Activated CD4-positive, alpha-beta T cell treated with anti-CD3 and anti-CD28 coated beads for 24 hours (primary cell): ENCODE results near the gene PIR.

Experiments used
- DNase-seq, 2 donors: peaks; one replicate each; pipeline ENCODE4 v3.0.0-alpha.2; 2020; ENCODE audit warnings: low read depth in 2 of 2

PIR gene

DNA sequence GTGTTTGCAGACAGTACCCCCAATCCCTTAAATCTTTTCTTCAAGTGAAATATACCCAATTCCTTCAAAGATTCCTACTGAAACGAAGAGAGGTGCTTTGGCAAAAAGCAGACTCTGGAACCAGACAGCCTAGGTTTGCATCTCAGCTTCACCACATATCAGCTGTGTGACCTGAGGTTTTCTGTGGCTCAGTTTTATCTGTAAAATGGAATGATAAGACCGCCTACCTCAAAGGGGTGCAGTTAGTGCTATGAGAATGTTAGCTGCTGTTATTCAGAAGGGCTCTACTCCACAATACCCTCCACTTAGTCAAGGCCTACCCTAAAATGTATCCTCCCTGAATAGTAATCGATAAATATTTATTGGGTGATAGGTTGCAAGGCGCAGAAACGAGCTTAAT lies 664 bp downstream of the PIR start:
- DNase-seq = no peak

DNA sequence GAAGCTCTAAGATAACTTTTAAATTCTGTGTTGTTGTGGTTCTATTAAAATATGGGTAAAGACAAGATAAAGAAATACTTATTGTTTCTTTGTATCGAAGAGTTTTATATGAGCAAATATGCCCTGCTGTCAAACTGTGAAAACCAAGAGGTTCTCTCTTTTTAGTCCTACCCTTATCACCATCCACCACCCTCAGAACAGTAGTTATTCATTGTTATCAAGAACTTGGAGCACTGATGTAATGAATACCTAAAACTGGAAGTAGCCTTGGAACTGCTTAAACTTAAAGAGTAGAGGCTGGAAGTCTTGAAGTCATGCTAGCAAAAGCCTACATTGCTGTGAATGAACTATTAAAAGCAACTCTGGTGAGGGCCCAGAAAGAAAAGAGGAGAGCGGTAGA lies 9.2 kb downstream of the PIR start:
- DNase-seq = no peak

DNA sequence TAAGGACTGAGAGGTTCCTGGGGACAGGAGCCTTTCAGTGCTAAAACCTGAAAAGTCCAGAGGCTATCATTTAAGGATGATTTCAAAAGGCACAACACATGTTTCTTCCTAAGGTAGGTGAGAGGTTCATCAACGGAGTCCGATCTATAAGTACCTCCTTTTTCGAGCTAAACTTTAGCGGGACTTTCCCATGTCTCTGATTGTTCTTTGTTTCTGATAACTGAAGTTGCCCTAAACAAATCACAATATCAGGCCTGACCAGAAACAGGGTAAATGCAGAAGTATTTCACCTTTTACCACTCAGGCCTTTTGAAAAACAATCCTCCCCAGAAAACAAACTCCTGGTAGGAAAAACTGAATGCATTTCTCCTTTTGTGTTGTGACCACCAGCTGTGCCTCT lies 17.6 kb downstream of the PIR start:
- DNase-seq = no peak

DNA sequence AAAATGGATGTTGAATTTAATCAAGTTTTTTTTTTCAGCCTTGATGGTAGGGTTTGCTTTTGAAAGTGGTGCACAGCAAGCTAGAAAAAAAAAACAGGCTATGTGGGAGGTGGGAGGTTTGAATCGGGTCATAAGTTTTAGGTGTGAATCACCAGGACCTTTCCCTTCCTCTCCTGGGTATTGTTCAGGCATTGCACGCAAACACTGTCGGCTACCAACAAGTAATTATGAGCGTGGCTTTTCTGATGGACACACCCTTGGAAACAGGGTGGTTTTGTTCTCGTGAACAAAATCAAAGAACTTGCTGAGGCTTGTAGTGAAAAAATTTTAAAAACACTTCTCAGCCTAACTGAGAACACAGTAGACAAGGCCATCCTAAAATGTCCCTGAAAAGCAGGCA lies 18.1 kb downstream of the PIR start:
- no peak for DNase-seq

DNA sequence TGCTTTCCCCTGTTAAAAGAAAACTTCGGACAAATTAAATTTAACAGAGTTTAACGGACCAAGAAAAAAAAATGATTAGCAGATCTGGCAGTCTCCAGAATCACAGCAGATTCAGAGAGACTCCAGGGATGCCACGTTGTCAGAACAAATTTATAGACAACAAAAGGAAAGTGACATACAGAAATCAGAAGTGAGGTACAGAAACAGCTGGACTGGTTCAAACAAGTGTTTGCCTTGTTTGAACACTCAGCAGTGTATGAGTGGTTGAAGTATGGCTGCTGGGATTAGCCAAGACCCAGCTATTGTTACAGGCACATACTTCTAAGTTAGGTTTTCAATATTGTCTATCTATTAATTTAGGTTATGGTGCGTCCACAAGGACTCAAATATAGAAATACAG lies 19.1 kb downstream of the PIR start:
- no peak for DNase-seq

DNA sequence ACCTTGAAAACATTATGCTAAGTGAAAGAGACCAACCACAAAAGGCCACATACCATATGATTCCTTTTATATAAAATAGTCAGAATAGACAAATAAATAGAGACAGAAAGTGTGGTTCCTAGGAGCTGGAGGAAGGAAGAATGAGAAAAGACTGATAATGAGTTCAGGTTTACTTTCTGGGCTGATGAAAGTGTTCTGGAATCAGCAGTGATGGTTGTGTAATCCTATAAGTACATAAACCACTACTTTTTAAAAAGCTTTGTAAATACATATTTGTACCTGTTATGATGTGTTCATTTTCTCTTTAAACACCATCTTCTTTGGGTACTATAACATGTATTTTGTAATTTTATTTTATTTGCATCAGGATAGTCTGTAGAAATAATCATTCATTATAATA lies 20.6 kb downstream of the PIR start:
- no peak for DNase-seq

DNA sequence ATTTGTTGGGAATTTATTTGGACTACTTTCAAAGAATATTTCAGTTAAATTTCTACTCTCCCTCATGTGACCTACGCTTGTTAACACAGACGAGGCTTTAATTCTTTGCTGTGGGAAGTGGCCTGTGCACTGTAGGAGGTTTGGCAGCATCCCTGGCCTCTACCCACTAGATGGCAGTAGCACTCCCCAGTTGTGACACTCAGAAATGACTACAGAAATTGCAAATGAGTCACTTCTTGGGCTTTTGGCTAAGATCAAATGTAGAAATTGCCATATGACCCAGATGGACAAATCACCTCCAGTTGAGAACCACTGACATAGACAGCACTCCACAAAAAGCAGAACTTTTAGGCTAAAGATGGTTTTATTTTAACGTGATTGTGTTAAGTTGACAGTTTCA lies 22.1 kb downstream of the PIR start:
- peak; percentile 34 to 36 for DNase-seq

DNA sequence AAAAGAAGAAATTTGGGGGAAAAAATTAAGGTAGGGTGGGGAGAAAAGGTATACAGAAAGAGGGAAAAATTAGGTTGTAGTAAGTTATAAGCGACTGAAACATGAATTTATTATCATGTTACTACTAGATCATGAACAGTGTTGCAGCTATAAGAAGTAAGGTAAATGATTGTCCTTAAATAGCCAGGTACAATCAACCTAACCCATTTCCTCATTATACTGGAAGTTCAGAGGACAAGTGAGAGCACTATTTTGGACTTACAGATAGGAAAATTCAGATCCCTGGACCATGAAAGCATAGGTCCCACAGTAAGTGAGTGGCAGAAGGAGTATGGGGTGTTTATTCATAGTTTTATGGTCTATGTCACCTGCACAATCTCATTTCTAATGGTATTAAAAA lies 23.5 kb downstream of the PIR start:
- no peak for DNase-seq

DNA sequence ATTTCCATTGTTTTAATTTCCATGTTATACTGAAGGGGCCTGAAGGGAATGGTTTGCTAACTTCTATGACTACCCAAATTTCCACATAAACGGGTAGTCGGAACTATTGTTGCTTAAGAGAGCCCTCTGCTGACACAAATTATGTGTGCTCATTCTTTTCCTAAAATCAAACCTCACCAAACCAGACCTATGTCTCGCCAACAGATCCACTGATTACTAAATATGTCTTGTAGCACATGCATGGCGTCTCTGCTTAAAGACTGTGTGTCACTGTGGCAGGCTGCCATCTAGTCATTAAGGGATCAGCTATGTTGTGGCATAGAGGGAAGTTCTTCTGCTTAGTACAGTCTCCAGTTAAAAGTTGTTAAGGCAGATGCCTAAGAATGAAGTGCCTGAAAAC lies 25.1 kb downstream of the PIR start:
- DNase-seq = no peak

DNA sequence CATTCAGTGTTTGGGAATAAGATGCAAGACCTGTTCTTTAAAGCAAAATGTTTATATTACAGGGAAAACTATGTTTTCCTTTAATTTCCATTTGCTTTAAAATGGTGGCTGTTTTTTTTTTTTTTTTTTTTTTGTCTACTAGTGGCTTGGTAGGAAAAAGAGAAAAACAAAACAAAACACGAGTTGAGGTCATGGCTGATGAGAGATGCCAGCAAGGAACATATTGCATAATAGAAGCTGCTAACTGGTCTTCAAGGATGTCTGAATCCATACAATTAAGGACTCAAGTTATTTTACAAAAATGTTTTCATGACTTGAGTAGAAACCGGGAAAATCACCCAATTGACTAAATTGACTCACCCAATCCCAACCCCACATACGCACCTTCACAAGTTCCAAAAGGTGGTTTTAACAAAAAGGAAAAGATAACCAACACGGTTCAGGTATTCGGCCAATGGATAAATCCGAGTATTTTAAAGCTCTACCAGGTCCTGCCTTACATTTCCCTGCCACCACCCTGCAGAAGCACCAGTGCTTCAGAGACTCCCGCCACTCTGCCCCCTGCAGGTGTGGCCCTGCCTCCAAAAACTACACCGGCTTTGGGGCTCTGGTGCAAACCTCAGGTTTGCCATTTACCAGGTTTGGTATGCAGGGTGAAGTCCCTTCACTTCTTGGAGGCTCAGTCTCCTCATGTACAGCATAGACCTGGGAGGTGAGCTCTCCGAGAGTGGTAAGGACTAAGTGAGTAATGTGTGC lies 27.1 kb downstream of the PIR start:
- peak in 1 of 2 donors; percentile 0 for DNase-seq

DNA sequence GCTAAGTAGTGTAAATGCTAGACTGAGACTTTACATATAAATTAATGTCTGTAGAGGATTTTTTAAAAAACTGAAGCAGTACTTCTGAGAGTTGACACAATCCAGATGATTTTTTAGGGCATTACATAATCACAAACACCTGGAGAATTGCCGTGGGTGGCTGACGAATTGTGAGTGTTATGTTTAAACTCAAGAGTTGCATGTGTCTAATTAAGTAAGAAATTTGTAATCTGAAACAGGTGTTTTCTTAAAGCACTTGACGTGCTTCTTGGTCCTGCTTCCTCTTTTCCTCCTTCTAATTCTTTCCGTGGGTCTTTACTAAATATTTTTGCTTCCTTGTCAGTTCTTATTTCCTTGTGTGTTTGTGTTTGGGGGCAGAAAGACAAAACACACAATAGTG lies 27.8 kb downstream of the PIR start:
- no peak for DNase-seq

DNA sequence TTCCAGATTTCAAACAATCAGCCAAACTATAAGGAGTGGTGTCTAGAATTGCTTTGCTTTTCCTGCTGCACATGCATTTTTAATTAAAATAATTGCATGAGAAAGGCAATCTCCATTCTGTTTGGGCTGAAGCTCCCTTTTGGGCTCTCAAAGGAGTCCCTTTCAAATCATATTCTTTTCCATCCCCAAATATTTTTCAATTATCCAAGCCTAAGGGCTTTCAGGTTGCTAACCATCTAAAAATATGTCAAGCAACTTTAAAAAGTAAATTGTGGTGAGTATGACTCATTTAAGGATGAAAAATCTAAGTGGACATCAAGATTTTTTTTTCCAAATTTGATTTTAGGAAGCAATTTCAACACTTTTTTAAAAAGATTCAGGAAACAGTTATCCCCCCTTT lies 28.4 kb downstream of the PIR start:
- no peak for DNase-seq

DNA sequence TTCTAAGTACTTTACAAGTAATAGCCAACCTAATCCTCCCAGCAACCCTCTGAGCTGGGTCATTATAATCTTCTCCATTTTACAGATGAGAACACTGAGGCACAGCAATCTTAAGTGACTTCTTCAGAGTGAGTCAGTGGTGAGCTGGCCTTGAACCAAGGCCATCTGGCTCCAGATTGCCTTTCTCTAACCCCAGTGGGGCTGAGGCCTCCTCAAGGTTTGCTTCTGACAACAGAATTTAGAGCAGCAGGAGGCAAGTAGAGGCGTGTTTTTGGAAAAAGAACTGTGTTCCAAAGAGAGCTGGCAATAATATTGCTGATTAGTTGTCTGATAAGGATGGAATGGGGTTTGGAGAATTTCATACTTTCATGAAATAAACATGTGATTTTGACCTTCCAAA lies 41.2 kb downstream of the PIR start:
- no peak for DNase-seq

DNA sequence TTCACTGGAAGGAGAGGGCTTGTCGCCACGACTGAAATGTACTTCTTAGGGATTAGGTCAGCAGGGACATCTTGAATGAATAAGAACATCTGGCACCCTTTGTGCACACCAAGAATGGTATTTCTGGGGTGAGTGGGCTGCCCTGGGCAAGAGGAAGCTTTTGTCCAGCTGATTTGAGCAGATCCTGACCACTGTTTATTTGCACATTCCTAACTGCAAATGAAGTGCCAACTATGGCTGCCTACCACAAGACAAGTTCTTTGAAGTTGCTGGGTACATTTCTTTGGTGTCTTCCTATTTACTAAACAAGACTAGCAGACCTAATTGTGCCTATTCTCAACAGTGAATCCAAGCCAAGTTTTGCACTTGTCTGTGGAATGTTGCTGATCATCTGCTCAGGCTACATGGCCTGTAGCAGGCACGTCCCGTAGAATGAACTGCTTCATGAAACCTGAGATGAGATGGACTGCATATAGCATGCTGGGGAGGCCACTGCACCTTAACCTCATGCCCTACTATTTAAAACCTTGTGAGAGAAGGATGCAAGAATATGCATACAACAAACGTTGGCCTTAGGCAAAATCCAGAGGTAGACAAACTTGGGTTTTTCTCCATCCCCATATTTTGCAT lies 45.0 kb downstream of the PIR start:
- no peak for DNase-seq

DNA sequence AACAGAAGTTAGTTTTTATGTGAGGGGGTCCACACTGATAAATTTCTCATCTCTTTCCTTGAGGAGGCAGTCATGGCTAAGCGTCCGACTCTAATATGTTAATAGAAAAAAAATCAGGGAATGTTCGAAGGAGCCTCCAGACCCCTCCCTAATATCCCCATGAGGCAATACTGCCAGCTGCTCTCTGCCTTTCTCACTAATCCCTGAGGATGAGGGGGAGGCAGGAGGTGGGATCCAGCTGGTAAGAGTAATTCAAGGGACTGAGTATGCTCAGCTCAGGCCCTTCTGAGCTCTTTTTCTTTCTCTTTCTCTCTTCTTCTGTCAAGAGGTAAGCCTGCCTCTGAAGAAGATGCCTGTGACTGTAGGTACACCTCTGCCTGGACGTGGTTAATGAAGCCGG lies 51.7 kb downstream of the PIR start:
- DNase-seq = no peak

DNA sequence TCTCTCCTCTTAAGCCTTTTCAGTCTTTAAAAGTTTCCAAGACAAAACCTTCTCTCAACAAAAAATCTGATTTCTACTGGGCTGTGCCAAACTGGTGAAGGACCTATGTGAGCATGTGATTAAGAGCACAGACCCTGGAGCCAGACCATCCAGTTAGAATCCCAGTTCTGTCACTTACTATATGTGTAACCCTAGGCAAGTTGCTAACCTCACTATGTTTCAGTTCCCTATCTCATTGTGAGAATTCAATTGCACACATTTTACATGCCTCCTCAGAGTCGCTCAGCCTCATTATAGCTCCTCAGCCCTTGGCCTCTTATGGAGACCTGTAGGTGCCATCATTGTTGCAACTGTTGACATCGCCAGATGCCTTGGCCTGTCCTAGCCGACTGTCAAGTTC lies 54.8 kb downstream of the PIR start:
- no peak for DNase-seq

DNA sequence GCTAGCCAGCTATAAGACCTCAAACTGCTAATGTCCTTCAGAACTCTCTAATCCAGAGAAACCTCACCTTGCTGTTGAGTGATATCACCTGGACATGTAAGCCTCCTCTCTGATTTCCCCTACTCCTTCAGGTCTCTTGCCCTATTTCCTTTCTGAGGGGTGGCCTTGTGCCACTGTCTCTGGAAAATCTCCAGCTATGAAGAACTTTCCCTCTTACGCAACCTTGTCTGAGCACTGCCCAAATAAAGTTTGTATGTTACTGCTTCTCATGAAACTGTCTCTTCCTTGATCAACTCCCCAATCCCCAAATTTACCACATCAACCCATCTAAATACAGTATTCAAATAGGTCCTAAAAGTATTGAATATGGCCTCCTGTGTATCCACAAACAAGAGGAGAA lies 55.4 kb downstream of the PIR start:
- DNase-seq = no peak

DNA sequence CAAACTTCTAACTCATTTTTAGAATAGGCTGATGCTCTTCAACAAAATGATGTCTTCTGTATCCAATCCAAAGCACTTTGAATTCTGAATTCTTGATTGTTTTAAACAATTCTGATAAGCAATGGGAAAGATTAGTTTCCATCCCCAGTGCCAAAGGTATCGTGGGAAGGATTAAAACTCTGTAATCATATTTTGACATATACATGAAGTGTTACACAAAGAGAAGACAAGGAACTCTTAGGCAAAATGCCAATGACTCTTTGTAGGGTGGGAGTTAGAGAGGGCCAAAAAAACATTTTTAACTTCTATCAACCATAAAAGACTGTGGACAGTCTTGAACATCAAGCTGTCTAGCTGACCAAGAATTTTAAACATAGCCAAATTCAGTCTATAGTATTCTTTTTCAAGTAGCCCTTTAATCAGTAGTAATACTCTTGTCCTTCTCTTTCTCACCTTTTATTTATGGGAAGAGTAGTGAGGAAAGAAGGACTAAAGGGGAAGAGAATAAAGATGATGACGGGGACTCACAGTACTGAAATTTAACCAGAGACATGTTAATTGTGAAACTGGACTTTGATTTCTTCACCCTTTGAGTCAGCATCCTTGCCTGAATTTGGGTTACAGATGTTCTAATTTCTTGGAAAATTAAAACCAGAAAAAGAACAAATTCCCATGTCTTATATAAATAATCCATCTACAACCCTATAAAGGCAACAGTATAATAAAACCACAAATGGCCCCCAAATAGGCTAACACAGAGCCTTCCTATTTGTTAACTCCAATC lies 57.1 kb downstream of the PIR start:
- no peak for DNase-seq

DNA sequence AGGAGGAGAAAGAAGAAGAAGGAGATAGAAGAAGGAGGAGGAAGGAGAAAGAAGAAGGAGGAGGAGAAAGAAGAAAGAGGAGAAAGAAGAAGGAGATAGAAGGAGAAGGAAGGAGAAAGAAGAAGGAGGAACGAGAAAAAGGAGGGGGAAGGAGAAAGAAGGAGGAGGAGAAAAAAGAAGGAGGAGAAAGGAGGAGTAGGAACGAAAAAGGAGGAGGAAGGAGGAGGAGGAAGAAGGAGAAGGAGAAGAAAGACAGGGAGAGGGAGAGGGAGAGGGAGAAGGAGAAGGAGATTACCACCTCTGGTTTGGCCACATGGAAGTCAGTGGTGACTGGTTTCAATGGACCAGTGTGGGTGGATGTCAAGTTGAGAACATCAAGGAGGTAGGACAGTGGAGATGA lies 58.9 kb downstream of the PIR start:
- DNase-seq = no peak

DNA sequence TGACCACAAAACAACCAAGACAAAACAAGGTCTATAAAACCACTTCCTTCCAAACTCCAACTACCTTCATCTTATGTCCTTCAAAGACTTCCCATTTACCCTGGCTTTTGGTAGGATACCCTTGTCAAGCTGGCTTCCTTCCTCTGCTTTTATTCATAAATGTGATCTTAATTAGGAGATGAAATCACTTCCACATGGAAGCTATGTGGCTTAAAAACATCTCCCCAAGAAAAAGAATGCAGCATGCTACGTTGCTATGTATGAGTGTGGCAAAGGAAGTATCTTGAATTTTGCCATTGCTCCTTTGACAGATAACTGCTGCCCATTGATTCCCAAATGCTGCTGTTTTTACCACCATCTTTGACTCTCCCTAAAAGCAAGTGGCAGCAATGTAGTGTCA lies 62.5 kb downstream of the PIR start:
- no peak for DNase-seq

DNA sequence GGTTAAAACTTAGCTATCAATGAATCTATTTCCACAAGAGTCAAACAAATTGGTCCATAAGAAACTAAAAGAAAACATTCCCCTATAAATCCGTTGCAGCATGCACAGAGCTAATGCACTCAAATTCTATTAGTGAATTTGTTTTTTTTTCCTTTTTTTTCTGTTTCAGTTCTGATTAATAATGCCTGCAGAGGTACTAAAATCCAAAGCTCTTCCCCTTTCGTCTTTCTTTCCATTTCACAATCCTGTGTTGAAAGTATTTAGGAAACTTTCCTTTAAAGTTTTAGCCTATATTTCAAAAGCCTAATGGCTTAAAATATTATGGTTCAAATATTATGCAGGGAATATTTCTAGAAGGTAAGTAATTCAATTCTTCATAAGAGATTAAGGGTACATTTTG lies 63.1 kb downstream of the PIR start:
- DNase-seq = no peak

DNA sequence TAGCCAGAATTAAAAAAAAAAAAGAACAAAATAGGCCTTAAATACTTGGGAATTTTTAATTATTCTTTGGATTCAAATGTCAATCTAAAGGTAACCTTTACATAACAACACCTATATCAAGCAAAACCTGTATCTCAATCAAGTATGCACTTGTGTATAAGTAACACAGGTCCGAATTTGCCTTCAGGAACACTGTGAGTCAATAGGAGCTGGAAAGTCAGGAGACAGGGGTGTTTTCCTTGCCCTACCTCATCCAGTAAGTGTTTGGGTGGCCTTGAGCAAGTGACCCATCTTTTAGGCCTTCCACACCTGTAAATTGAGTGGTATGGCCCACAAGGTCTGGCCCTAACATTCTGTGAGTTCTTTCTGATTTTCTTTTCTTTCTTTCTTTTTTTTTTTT lies 68.1 kb downstream of the PIR start:
- no peak for DNase-seq

DNA sequence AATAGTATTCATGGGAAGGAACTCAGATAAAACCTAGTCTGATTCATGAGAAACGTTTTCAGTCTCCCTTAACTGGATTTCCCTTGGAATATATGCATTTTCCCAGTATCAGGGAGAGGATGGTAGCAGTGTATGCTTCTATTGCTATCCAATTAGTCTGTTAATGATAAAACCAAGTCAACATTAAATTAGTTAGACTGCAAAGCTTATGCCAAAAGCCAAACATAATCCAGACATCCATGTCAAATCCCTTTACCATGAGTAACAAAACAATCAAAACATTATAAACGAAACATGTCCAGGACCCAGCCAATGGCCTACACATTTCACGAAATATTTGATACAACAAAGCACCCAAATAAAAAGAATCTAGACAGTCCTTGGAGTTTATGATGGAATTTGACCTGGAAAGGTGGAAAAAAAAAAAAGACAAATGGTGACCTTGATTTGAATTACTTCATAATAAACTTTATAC lies 74.4 kb downstream of the PIR start:
- DNase-seq = no peak
